K562 (cell line): ENCODE data around the gene FMO2. TPM values are rescaled to one million over a fixed set of nuclear protein-coding genes. Genes with fewer than 3 reads are reported as not detected.

Experiments used
- ATAC-seq: fragments of 200-7000 bp; cut with Tn5 transposase; 3 replicates; pipeline ENCODE4 v1.9.1; 2020; ENCODE audit warnings: moderate library complexity
- BruUV-seq: library from RNA; stranded (reverse); fragments of 400-500 nt; replicated peaks from 2 replicates; lab custom pipeline; 2021; lab: Mats Ljungman, UMichigan
- CTCF ChIA-PET: fragments of 300-600 bp; formaldehyde crosslinking; extraction: SDS; loops from one replicate; lab custom pipeline; 2021; ENCODE audit warnings: low intra/inter-chr PET ratio; lab: Yijun Ruan, JAX
- POLR2A ChIA-PET: fragments of 300-600, 350-650 bp; sonication (Branson Sonifier 250); formaldehyde crosslinking; extraction: SDS; loops from one replicate; lab custom pipeline; 2021; ENCODE audit warnings: antibody characterized with exemption, inconsistent platforms; lab: Yijun Ruan, JAX
- DNase-seq, 4 experiments: peaks; one replicate each; pipeline versions ENCODE4 v3.0.0 to v3.0.0-alpha.2; 2011 to 2018; ENCODE audit warnings: low spot score in 3 of 4, mixed read lengths in 3 of 4; ENCODE audit errors: extremely low read depth in 1 of 4
- FAIRE-seq: peaks from 2 replicates; lab custom pipeline; 2011; peaks lifted over from hg19 to GRCh38; lab: Jason Lieb, UNC
- H2AFZ ChIP-seq: 2 replicates; pipeline ENCODE4 v1.6.0; 2011; ENCODE audit warnings: low read depth, low read length, control low read depth, inconsistent platforms
- H3K27ac ChIP-seq: fragments of 200-600 bp; 3 replicates; pipeline ENCODE4 v1.8.0; 2011; ENCODE audit warnings: low read depth, mild to moderate bottlenecking, control low read depth, inconsistent platforms, low read length, moderate library complexity, mixed read lengths; ENCODE audit errors: extremely low read depth
- H3K27me3 ChIP-seq, 2 experiments: fragments of 300-600 bp in 1 of 2; 2 replicates in 1 of 2; 3 replicates in 1 of 2; pipeline versions ENCODE4 v1.6.0 to v1.8.0; 2011; ENCODE audit warnings: inconsistent platforms in 2 of 2, low read length in 2 of 2, mild to moderate bottlenecking in 1 of 2, mixed read lengths in 1 of 2, moderate library complexity in 1 of 2; ENCODE audit not compliant: control insufficient read depth in 2 of 2, insufficient read depth in 2 of 2
- H3K36me3 ChIP-seq: fragments of 300-600 bp; 3 replicates; pipeline ENCODE4 v1.8.0; 2011; ENCODE audit warnings: mild to moderate bottlenecking, low read length, inconsistent platforms; ENCODE audit not compliant: control insufficient read depth, insufficient read depth
- H3K4me1 ChIP-seq, 2 experiments: fragments of 200-600 bp in 1 of 2; replicated peaks in 1 of 2; 2 replicates in 1 of 2; 3 replicates in 1 of 2; pipeline versions ENCODE4 v1.5.1 to v1.8.0; 2011; ENCODE audit warnings: inconsistent platforms in 2 of 2, low read length in 2 of 2, mild to moderate bottlenecking in 1 of 2, mixed read lengths in 1 of 2, moderate library complexity in 1 of 2; ENCODE audit not compliant: control insufficient read depth in 2 of 2, insufficient read depth in 2 of 2
- H3K4me2 ChIP-seq: 2 replicates; pipeline ENCODE4 v1.6.1; 2011; ENCODE audit warnings: low read length, control low read depth, inconsistent platforms, mixed read lengths; ENCODE audit not compliant: insufficient read depth
- H3K4me3 ChIP-seq: fragments of 200-600 bp; sonication (generic), shearing (Covaris generic); 2 replicates; pipeline ENCODE4 v1.5.1; 2016; ENCODE audit warnings: control low read depth, inconsistent platforms
- H3K79me2 ChIP-seq: fragments of 200-600 bp; 3 replicates; pipeline ENCODE4 v1.8.0; 2011; ENCODE audit warnings: low read length, inconsistent platforms; ENCODE audit not compliant: control insufficient read depth, insufficient read depth
- H3K9ac ChIP-seq, 2 experiments: 2 replicates each; pipeline versions ENCODE4 v1.6.0 to v1.6.1; 2011; ENCODE audit warnings: low read depth in 2 of 2, low read length in 2 of 2, control low read depth in 1 of 2, inconsistent platforms in 1 of 2, mild to moderate bottlenecking in 1 of 2, mixed read lengths in 1 of 2; ENCODE audit not compliant: insufficient read depth in 1 of 2
- H3K9me1 ChIP-seq: one replicate; pipeline ENCODE4 v1.6.0; 2011; ENCODE audit warnings: inconsistent platforms, mild to moderate bottlenecking, low read length, moderate library complexity; ENCODE audit not compliant: control insufficient read depth, insufficient read depth
- H3K9me3 ChIP-seq: replicated peaks from 2 replicates; pipeline ENCODE4 v1.5.1; 2011; ENCODE audit warnings: low read depth, low read length, inconsistent platforms; ENCODE audit not compliant: control insufficient read depth, insufficient read depth
- H4K20me1 ChIP-seq: replicated peaks from 2 replicates; pipeline ENCODE4 v1.6.1; 2011; ENCODE audit warnings: low read length, inconsistent platforms, mixed read lengths; ENCODE audit not compliant: control insufficient read depth, insufficient read depth
- CTBP1 ChIP-seq: fragments of 450-650 bp; IDR thresholded peaks from 2 replicates; pipeline ENCODE4 v1.6.1; 2016; ENCODE audit warnings: borderline replicate concordance
- ELF4 ChIP-seq: fragments of 450-650 bp; formaldehyde crosslinking; IDR thresholded peaks from 2 replicates; pipeline ENCODE4 v1.4.0; 2022; ENCODE audit warnings: missing genetic modification characterization
- ETS2 ChIP-seq: IDR thresholded peaks from 2 replicates; pipeline ENCODE4 v1.6.1; 2016; ENCODE audit warnings: borderline replicate concordance, missing genetic modification characterization, mild to moderate bottlenecking, moderate library complexity, missing compliant biosample characterization; ENCODE audit not compliant: poor library complexity, severe bottlenecking
- FOSL1 ChIP-seq: fragments of 200-800 bp; sonication (Bioruptor generic); conservative IDR thresholded peaks from 2 replicates; pipeline ENCODE4 v1.6.1; 2016; ENCODE audit warnings: missing genetic modification characterization, missing compliant biosample characterization
- KDM2B ChIP-seq: fragments of 250-450 bp; sonication (Bioruptor Pico); IDR thresholded peaks from 2 replicates; pipeline ENCODE4 v1.8.0; 2021; ENCODE audit warnings: mild to moderate bottlenecking, moderate library complexity
- KDM4B ChIP-seq, 2 experiments: fragments of 450-650 bp in 1 of 2; sonication (generic) in 1 of 2; IDR thresholded peaks; 2 replicates each; pipeline ENCODE4 v1.6.1; 2016 to 2017; ENCODE audit warnings: borderline replicate concordance in 2 of 2, antibody characterized with exemption in 1 of 2, low read depth in 1 of 2, mild to moderate bottlenecking in 1 of 2
- MEF2D ChIP-seq: conservative IDR thresholded peaks from 2 replicates; pipeline ENCODE4 v1.6.1; 2016; ENCODE audit warnings: low read depth, missing genetic modification characterization, missing compliant biosample characterization
- PHTF2 ChIP-seq: fragments of 250-450 bp; sonication (Bioruptor Pico); IDR thresholded peaks from 2 replicates; pipeline ENCODE4 v1.5.0; 2021; ENCODE audit warnings: mild to moderate bottlenecking
- PML ChIP-seq: IDR thresholded peaks from 2 replicates; pipeline ENCODE4 v1.6.1; 2012; ENCODE audit warnings: low read length, inconsistent platforms
- PREB ChIP-seq: sonication (generic); formaldehyde crosslinking; IDR thresholded peaks from 2 replicates; pipeline ENCODE4 v1.8.1; 2023; ENCODE audit warnings: mild to moderate bottlenecking, missing genetic modification reagents
- RAD51 ChIP-seq: fragments of 450-650 bp; IDR thresholded peaks from 2 replicates; pipeline ENCODE4 v1.7.1; 2016; ENCODE audit warnings: low read depth, mild to moderate bottlenecking, borderline replicate concordance
- SMAD3 ChIP-seq: fragments of 450-650 bp; formaldehyde crosslinking; conservative IDR thresholded peaks from 2 replicates; pipeline ENCODE4 v1.4.0; 2020; ENCODE audit warnings: mild to moderate bottlenecking
- THRAP3 ChIP-seq: fragments of 450-650 bp; IDR thresholded peaks from 2 replicates; pipeline ENCODE4 v1.6.1; 2016; ENCODE audit warnings: mild to moderate bottlenecking, inconsistent platforms, borderline replicate concordance
- ZFPM2 ChIP-seq: fragments of 250-450 bp; sonication (Bioruptor Pico); IDR thresholded peaks from 2 replicates; pipeline ENCODE4 v1.5.1; 2022; ENCODE audit warnings: mild to moderate bottlenecking
- ZNF282 ChIP-seq: sonication (generic); formaldehyde crosslinking; IDR thresholded peaks from 2 replicates; pipeline ENCODE4 v1.8.1; 2023; ENCODE audit warnings: missing genetic modification reagents
- ZNF347 ChIP-seq: fragments of 450-650 bp; formaldehyde crosslinking; IDR thresholded peaks from 2 replicates; pipeline ENCODE4 v1.4.0; 2020; ENCODE audit warnings: low read depth, mild to moderate bottlenecking, moderate library complexity
- ZNF354B ChIP-seq: fragments of 250-450 bp; sonication (Bioruptor Pico); IDR thresholded peaks from 2 replicates; pipeline ENCODE4 v1.4.0; 2020
- ZNF77 ChIP-seq: fragments of 250-450 bp; sonication (Bioruptor Pico); IDR thresholded peaks from 2 replicates; pipeline ENCODE4 v1.5.0; 2020
- WGBS: fragments of 100-300 bp; shearing (Covaris generic); methylation state at CpG from one replicate; pipeline ENCODE4 v1.1.6; 2016; ENCODE audit warnings: low coverage, mixed read lengths; ENCODE audit not compliant: insufficient coverage; ENCODE audit errors: missing lambda C conversion rate; 5-methylcytosine and 5-hydroxymethylcytosine counted together
- in situ Hi-C: fragments of 300-500 bp; cut with MboI; formaldehyde crosslinking; loops from 4 replicates; pipeline ENCODE4 v1.15.0; 2018; ENCODE audit warnings: inconsistent platforms, mixed read lengths
- intact Hi-C: fragments of 100-400 bp; cut with micrococcal nuclease; formaldehyde crosslinking; loops from 2 replicates; pipeline ENCODE4 v1.14.2; 2022
- polyA plus RNA-seq, 8 experiments: library from polyadenylated mRNA; depleted of rRNA in 4 of 8; stranded (reverse) in 5 of 8; unstranded in 3 of 8; fragments of >200 nt; fragmentation: Nextera tagmentation in 2 of 8; fragmentation: Illumina TruSeq in 1 of 8; extraction: Ambion mirVana in 2 of 8; extraction: Trizol in 1 of 8; gene quantifications; 2 replicates each; pipeline versions ENCODE4 v1.2.1 to v1.2.3, GENCODE V29; 2011 to 2014; ENCODE audit warnings: inconsistent platforms in 1 of 8, missing spikeins in 1 of 8
- total RNA-seq, 7 experiments: library from RNA; depleted of rRNA in 6 of 7; stranded (reverse); fragments of >200 nt in 6 of 7; fragmentation: Illumina TruSeq in 2 of 7; extraction: Trizol in 2 of 7; gene quantifications; 2 replicates each; pipeline versions ENCODE4 v1.2.1 to v1.2.3, GENCODE V29; 2011 to 2021; ENCODE audit warnings: low replicate concordance in 1 of 7

FMO2 gene
- total and polyA plus RNA-seq, 9 of the 15 experiments (the other 6 are each of a cell fraction or from before 2014, with no cell fraction given): not detected

DNA sequence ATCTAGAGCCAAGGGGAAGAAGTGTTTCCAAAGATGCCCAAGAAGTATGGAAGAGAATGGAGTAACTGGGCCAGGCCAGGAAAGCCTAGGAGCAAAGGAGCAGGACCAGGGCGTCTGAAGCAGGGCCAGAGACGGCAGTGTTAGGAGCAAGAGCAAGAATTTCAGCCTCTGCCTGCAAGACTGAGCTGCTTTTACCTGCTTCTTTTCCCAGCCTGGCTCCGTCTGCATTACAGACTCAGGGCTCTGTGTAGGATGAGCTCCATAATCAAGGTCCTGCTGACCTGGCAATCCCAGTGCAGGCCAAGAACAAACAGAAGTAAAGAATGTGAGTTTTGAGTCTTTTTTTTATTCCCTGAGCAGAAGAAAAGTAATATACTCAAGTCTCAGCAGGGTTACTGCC, 73.3 kb downstream of the FMO2 start:
- Histone ChIP-seq H3K9me1 (no peaks in the 10 kb centered on the region), H3K4me2 (no peak overlapping the region), H3K4me1 (no peaks in the 10 kb centered on the region; a peak in 1 of 5 replicates), H3K4me3 (no peak overlapping the region), H2AFZ (no peak overlapping the region), H3K36me3 (no peaks in the 10 kb centered on the region), H3K27ac (no peak overlapping the region), H3K9me3 (no peaks in the 10 kb centered on the region), H4K20me1 (no peaks in the 10 kb centered on the region), H3K27me3 (no peaks in the 10 kb centered on the region; a peak in 1 of 5 replicates), H3K9ac (no peak overlapping the region), H3K79me2 (no peaks in the 10 kb centered on the region)
- in situ Hi-C loops (no loop called here), intact Hi-C loops (no loop called here)
- 0% methylated on average over 3 of the region's 3 CpGs for WGBS
- no peak for DNase-seq
- CTCF ChIA-PET: no interaction called here
- POLR2A ChIA-PET: interaction anchor here (0.6 to 0.7 kb wide), 2 partner anchors 14 to 917 kb away, joined by 3 read pairs; no protein-coding TSS in a partner anchor
- no peak for FAIRE-seq
- ATAC-seq: no peak; the same call in 2 of the 3 replicates
- no TSS peak for BruUV-seq
- TF ChIP-seq ZNF347 (CRISPR knock-in tag) (no peak), ELF4 (no peak), CTBP1 (no peak), RAD51 (no peak), PML (no peak), SMAD3 (CRISPR knock-in tag) (no peak), THRAP3 (no peak), ETS2 (tag) (no peak), ZNF77 (no peak), ZFPM2 (CRISPR knock-in tag) (no peak), PHTF2 (CRISPR knock-in tag) (no peak), MEF2D (no peak), KDM2B (CRISPR knock-in tag) (no peak), KDM4B (IDR thresholded peaks at IDR 0.05; ENCODE audit: borderline replicate concordance in 2 of 2, low read depth in 1 of 2) (no peak), FOSL1 (tag) (no peak), PREB (no peak), ZNF354B (CRISPR knock-in tag) (no peak), ZNF282 (CRISPR knock-in tag) (no peak)
